H1 (cell line): ENCODE data around the gene PSMC5. TPM values are rescaled to one million over a fixed set of nuclear protein-coding genes. Genes with fewer than 3 reads are reported as not detected.

Source experiments
- BACH1 ChIP-seq: IDR thresholded peaks from 2 replicates; pipeline ENCODE4 v1.6.1; 2012; ENCODE audit warnings: low read length, improper control_type of control experiment
- CEBPB ChIP-seq: IDR thresholded peaks from 2 replicates; pipeline ENCODE4 v1.6.1; 2012; ENCODE audit warnings: low read depth, low read length
- CHD2 ChIP-seq: IDR thresholded peaks from 2 replicates; pipeline ENCODE4 v1.6.1; 2012; ENCODE audit warnings: low read length, improper control_type of control experiment
- EGR1 ChIP-seq: IDR thresholded peaks from 2 replicates; pipeline ENCODE4 v1.6.1; 2011; ENCODE audit warnings: low read depth, low read length, borderline replicate concordance
- FOSL1 ChIP-seq: IDR thresholded peaks from 2 replicates; pipeline ENCODE4 v1.6.1; 2011; ENCODE audit warnings: mild to moderate bottlenecking, low read depth, low read length, moderate library complexity; ENCODE audit not compliant: insufficient read depth
- GTF2F1 ChIP-seq: IDR thresholded peaks from 2 replicates; pipeline ENCODE4 v1.6.1; 2012; ENCODE audit warnings: low read depth, low read length, improper control_type of control experiment, borderline replicate concordance
- HDAC2 ChIP-seq, 2 experiments: fragments of 300-600 bp in 1 of 2; sonication (generic) in 1 of 2; IDR thresholded peaks; 2 replicates each; pipeline ENCODE4 v1.6.1; 2011 to 2012; ENCODE audit warnings: low read depth in 2 of 2, low read length in 2 of 2, mild to moderate bottlenecking in 2 of 2, moderate library complexity in 2 of 2, borderline replicate concordance in 1 of 2, inconsistent platforms in 1 of 2
- JUN ChIP-seq: IDR thresholded peaks from 2 replicates; pipeline ENCODE4 v1.6.1; 2011; ENCODE audit warnings: low read depth, mild to moderate bottlenecking, improper control_type of control experiment, low read length
- MAFK ChIP-seq: IDR thresholded peaks from 2 replicates; pipeline ENCODE4 v1.6.1; 2012; ENCODE audit warnings: low read depth, mild to moderate bottlenecking, improper control_type of control experiment, low read length
- PHF8 ChIP-seq: fragments of 200-600 bp; sonication (generic); conservative IDR thresholded peaks from 2 replicates; pipeline ENCODE4 v1.7.1; 2012; ENCODE audit warnings: low read depth, mild to moderate bottlenecking, inconsistent platforms, low read length, moderate library complexity
- POLR2A ChIP-seq, 2 experiments: IDR thresholded peaks; 1 replicate in 1 of 2; 2 replicates in 1 of 2; pipeline ENCODE4 v1.6.1; 2011; ENCODE audit warnings: low read depth in 2 of 2, low read length in 2 of 2, mild to moderate bottlenecking in 2 of 2; ENCODE audit errors: control extremely low read depth in 1 of 2
- RBBP5 ChIP-seq: IDR thresholded peaks from 2 replicates; pipeline ENCODE4 v1.7.1; 2012; ENCODE audit warnings: low read depth, mild to moderate bottlenecking, inconsistent platforms, low read length, moderate library complexity, borderline replicate concordance
- SP1 ChIP-seq: IDR thresholded peaks from 2 replicates; pipeline ENCODE4 v1.6.1; 2011; ENCODE audit warnings: low read depth, low read length
- TEAD4 ChIP-seq: IDR thresholded peaks from 2 replicates; pipeline ENCODE4 v1.6.1; 2012; ENCODE audit warnings: low read depth, low read length, inconsistent platforms, mixed read lengths
- YY1 ChIP-seq: IDR thresholded peaks from 2 replicates; pipeline ENCODE4 v1.6.1; 2011; ENCODE audit warnings: low read depth, mild to moderate bottlenecking, low read length
- ZNF274 ChIP-seq: IDR thresholded peaks from 2 replicates; pipeline ENCODE4 v1.7.0; 2012; ENCODE audit warnings: low read length, borderline replicate concordance; ENCODE audit errors: extremely low read depth
- polyA plus RNA-seq, 7 experiments: library from polyadenylated mRNA; depleted of rRNA in 3 of 7; stranded (reverse) in 5 of 7; unstranded in 2 of 7; fragments of >200 nt in 5 of 7; fragments of 200-250 nt in 2 of 7; gene quantifications; 1 replicate in 5 of 7; 2 replicates in 1 of 7; 4 replicates in 1 of 7; pipeline versions ENCODE4 v1.2.1 to v1.2.3, GENCODE V29; 2011 to 2013; ENCODE audit warnings: missing spikeins in 2 of 7, mixed read lengths in 2 of 7
- total RNA-seq: library from RNA; stranded (reverse); fragmentation: NEBNext Ultra II Directional; extraction: Animal tissue kit (Norgen Biotek cat#: 25700); gene quantifications from 2 replicates; pipeline ENCODE4 v1.2.1, GENCODE V29; 2021
- TF ChIP-seq, protein P1 (sequence below): IDR thresholded peaks from 2 replicates; pipeline ENCODE4 v1.6.1; 2012; ENCODE audit warnings: low read length, inconsistent platforms
- TF ChIP-seq, protein P2 (sequence below): IDR thresholded peaks from 2 replicates; pipeline ENCODE4 v1.6.1; 2011; ENCODE audit warnings: low read depth, mild to moderate bottlenecking, low read length; ENCODE audit not compliant: insufficient read depth
- TF ChIP-seq, protein P3 (sequence below), 3 experiments: IDR thresholded peaks; 1 replicate in 2 of 3; 2 replicates in 1 of 3; pipeline versions ENCODE4 v1.5.1 to v1.6.1; 2011; ENCODE audit warnings: low read length in 3 of 3, mild to moderate bottlenecking in 3 of 3, inconsistent platforms in 2 of 3, low read depth in 1 of 3, moderate library complexity in 1 of 3; ENCODE audit not compliant: insufficient read depth in 1 of 3; ENCODE audit errors: control extremely low read depth in 1 of 3

The PSMC5 gene
- total and polyA plus RNA-seq, 2 of the 8 experiments (the other 6 are each of a cell fraction or from before 2014, with no cell fraction given): 172 to 180 TPM

DNA sequence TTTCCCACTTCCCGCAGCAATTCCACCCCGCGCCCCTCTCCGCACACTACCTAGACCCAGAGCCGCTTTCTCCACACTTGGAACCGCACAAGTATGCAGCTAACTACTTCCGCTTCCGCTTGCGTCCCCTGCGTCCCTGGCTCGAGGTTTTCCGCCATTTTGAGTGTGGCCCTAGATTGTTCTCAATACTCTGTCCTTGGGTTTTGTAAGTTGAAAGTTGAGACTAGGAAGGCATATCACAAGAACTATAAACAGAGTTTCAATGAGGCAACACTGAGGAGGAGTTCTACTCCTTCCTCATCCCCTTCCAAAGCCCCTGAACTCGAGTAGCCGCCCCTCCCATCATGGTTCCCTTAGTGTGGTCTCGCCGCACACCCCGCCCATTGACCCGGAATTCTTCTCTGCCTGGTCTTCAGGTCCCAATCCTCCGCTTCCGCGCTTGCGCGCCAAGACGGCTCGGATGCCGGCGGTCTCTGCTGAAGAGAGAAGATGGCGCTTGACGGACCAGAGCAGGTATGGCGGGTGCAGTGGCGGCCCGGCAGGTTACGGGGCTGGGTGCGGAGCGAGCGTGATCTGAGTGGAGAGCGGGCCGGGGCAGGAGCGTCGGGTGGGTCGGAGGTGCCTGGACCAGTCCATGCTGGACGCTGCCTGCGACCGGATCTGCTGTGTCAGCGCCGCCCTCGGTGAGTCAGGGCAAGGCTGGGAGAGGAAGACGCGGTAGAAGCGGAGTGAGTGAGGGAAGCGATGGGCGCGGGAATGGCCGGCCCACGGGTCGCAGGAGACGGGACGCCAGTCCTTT is at the start of gene PSMC5, which contains the start of gene FTSJ3 (continued):
- TF ChIP-seq, protein P1, sequence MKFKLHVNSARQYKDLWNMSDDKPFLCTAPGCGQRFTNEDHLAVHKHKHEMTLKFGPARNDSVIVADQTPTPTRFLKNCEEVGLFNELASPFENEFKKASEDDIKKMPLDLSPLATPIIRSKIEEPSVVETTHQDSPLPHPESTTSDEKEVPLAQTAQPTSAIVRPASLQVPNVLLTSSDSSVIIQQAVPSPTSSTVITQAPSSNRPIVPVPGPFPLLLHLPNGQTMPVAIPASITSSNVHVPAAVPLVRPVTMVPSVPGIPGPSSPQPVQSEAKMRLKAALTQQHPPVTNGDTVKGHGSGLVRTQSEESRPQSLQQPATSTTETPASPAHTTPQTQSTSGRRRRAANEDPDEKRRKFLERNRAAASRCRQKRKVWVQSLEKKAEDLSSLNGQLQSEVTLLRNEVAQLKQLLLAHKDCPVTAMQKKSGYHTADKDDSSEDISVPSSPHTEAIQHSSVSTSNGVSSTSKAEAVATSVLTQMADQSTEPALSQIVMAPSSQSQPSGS: peak; percentile 48; the same call in 1 of the 2 replicates
- TF ChIP-seq RBBP5 (no peak), POLR2A (IDR thresholded peaks at IDR 0.05; ENCODE audit: control extremely low read depth in 1 of 2, low read depth in 2 of 2, low read length in 2 of 2) (peak; percentile 87 to 89), ZNF274 (no peak), MAFK (peak; percentile 64; the same call in 1 of the 2 replicates), GTF2F1 (peak; percentile 61; the same call in 1 of the 2 replicates), SP1 (no peak), PHF8 (peak; percentile 94), CHD2 (no peak; the same call in 1 of the 2 replicates), YY1 (peak; percentile 98), HDAC2 (IDR thresholded peaks at IDR 0.05; ENCODE audit: borderline replicate concordance in 1 of 2, low read depth in 2 of 2, low read length in 2 of 2) (0 out of 4 replicates have a peak, but pooled peaks have one; percentile 22 to 37), TEAD4 (peak; percentile 68), BACH1 (peak; percentile 80; the same call in 1 of the 2 replicates), FOSL1 (no peak), JUN (no peak), CEBPB (no peak), EGR1 (peak; percentile 65; the same call in 1 of the 2 replicates)
- TF ChIP-seq, protein P2, sequence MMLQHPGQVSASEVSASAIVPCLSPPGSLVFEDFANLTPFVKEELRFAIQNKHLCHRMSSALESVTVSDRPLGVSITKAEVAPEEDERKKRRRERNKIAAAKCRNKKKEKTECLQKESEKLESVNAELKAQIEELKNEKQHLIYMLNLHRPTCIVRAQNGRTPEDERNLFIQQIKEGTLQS: no peak
- TF ChIP-seq, protein P3, sequence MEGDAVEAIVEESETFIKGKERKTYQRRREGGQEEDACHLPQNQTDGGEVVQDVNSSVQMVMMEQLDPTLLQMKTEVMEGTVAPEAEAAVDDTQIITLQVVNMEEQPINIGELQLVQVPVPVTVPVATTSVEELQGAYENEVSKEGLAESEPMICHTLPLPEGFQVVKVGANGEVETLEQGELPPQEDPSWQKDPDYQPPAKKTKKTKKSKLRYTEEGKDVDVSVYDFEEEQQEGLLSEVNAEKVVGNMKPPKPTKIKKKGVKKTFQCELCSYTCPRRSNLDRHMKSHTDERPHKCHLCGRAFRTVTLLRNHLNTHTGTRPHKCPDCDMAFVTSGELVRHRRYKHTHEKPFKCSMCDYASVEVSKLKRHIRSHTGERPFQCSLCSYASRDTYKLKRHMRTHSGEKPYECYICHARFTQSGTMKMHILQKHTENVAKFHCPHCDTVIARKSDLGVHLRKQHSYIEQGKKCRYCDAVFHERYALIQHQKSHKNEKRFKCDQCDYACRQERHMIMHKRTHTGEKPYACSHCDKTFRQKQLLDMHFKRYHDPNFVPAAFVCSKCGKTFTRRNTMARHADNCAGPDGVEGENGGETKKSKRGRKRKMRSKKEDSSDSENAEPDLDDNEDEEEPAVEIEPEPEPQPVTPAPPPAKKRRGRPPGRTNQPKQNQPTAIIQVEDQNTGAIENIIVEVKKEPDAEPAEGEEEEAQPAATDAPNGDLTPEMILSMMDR (IDR thresholded peaks at IDR 0.05; ENCODE audit: control extremely low read depth in 1 of 3, insufficient read depth in 1 of 3, low read depth in 1 of 3, low read length in 3 of 3): peak; percentile 46 to 70 (median 67)
